RWPE1 (cell line): Measurements from ENCODE around the gene SLC50A1.

Experiments used
- CTCF ChIA-PET: fragments of 350-600 bp; sonication (Branson Sonifier 250); formaldehyde crosslinking; extraction: SDS; loops from one replicate; lab custom pipeline; 2021; lab: Yijun Ruan, JAX
- POLR2A ChIA-PET: fragments of 400-600 bp; formaldehyde crosslinking; extraction: SDS; loops from one replicate; lab custom pipeline; 2020; ENCODE audit warnings: antibody characterized with exemption; ENCODE audit not compliant: low non-redundant PET; lab: Yijun Ruan, JAX
- DNase-seq: peaks from one replicate; pipeline ENCODE4 v3.0.0; 2012; ENCODE audit warnings: low spot score
- H3K27ac ChIP-seq: fragments of 450-650 bp; 2 replicates; pipeline ENCODE4 v1.5.1; 2017
- TF ChIP-seq, protein P1 (sequence below): fragments of 450-650 bp; conservative IDR thresholded peaks from 2 replicates; pipeline ENCODE4 v1.5.1; 2017; ENCODE audit warnings: low read depth, mild to moderate bottlenecking

SLC50A1 gene

DNA sequence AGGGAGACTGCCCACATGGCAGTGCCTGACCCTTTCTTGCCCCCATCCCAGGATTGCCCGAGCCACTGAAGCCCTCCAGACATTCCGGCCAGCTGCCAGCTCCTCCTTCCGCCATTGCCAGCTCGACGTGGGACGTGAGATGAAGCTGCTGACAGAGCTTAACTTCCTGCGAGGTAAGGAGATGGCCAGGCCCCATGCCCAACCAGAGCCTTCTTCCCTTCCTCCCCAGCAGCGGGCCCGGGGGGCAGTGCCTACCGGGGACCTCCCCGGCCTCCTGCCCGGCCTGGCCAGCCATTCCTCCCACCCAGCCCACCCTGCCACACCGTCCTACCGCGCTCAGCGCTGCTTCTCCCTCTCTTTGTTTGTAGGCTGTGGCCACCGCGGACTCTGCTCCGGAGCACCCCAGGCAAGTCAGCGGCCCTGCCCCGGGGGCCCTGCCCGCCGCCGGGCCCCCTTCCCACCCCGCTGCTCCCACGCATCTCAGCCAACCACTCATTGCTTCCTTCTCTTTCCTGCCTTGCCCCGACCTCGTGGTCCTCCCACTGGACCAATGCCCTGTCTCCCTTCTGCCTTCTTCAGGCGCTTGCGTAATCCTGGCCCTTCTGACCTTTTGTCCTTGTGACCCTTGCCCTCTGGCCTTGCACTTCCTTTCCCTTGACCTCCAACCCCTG is 42.9 kb downstream of the SLC50A1 start:
- CTCF ChIA-PET = interaction anchor here (3.1 kb wide), 1 partner anchor 15 kb away, joined by 8 read pairs; no protein-coding TSS in a partner anchor
- no peak for DNase-seq
- POLR2A ChIA-PET = no interaction called here
- peak overlapping the region; percentile 87 for H3K27ac ChIP-seq
- TF ChIP-seq, protein P1, sequence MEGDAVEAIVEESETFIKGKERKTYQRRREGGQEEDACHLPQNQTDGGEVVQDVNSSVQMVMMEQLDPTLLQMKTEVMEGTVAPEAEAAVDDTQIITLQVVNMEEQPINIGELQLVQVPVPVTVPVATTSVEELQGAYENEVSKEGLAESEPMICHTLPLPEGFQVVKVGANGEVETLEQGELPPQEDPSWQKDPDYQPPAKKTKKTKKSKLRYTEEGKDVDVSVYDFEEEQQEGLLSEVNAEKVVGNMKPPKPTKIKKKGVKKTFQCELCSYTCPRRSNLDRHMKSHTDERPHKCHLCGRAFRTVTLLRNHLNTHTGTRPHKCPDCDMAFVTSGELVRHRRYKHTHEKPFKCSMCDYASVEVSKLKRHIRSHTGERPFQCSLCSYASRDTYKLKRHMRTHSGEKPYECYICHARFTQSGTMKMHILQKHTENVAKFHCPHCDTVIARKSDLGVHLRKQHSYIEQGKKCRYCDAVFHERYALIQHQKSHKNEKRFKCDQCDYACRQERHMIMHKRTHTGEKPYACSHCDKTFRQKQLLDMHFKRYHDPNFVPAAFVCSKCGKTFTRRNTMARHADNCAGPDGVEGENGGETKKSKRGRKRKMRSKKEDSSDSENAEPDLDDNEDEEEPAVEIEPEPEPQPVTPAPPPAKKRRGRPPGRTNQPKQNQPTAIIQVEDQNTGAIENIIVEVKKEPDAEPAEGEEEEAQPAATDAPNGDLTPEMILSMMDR = no peak

DNA sequence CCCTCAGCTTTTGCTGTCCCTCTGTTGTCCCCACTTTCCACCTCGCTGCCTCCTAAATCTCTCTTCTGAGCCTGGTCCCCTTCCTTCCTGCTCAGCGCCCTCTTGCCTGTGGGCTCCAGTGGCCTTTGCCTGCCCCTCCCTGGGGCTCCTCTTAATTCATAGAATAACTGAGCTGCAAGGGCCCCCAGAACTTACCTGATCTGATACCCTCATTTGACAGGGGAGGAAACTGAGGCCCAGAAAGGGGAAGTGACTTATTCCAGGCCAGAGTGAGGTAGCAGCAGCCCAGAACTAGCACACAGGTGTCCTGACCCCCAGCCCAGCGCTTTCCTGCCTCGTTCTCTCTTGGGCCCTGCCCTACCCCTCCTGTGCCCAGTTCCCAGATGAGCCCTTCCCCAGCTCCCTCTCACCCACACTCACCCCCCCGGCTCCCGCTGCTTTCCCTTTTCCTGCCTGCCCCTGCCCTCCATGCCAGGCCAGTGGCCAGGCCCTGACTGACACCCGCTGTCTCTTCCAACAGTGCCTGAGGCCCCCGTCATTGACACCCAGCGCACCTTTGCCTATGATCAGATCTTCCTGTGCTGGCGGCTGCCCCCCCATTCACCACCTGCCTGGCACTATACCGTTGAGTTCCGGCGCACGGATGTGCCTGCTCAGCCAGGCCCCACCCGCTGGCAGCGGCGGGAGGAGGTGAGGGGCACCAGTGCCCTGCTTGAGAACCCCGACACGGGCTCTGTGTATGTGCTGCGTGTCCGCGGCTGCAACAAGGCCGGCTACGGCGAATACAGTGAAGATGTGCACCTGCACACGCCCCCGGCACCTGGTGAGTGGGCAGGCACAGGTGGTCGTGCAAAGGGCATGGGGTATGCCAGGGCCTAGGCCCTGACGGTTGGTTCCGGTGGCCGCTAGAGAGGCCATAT is 43.7 kb downstream of the SLC50A1 start:
- H3K27ac ChIP-seq = peak overlapping the region; percentile 87
- TF ChIP-seq, protein P1 = no peak
- POLR2A ChIA-PET = no interaction called here
- CTCF ChIA-PET = interaction anchor here (3.1 kb wide), 1 partner anchor 14 kb away, joined by 8 read pairs; no protein-coding TSS in a partner anchor
- no peak for DNase-seq

- POLR2A ChIA-PET = no interaction called here
- TF ChIP-seq, protein P1 = no peak
- DNase-seq = no peak
Measured at GRCh38 chr1:155181371-155182051, 45.9 kb downstream of the SLC50A1 start.

DNA sequence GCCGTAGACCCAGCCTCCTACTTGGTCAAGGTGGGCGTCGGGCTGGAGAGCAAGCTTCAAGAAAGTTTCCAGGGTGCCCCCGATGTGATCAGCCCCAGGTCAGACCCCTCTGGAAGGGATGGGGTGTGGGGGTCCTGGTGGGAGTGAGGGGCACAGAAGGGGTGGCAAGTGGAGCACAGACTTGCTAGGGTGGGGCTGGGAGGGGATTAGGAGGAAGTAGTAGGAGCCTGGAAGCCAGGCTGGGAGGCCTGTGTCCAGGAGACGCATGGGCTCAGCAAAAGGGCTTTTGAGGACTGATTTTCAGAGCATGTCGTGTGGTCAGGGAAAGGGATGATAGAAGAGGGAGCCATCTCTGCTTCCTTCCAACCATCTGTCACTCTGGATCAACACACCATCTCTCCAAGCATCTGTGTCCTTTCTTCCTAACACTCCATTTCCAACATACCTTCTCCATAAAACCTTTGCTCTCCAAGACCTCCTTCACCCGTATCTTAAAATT is 46.4 kb downstream of the SLC50A1 start:
- ChIA-PET POLR2A (no interaction called here), CTCF (interaction anchor here (0.6 to 0.8 kb wide), 2 partner anchors 9 to 11 kb away, joined by 3 to 4 read pairs; partner anchors contain the start of gene KRTCAP2)
- TF ChIP-seq, protein P1 = no peak
- no peak for DNase-seq
- peak overlapping the region; percentile 8; the same call in 1 of the 2 replicates for H3K27ac ChIP-seq

More at GRCh38 chr1:155181371-155182051, 45.9 kb downstream of the SLC50A1 start:
- peak overlapping the region; percentile 8; the same call in 1 of the 2 replicates for H3K27ac ChIP-seq
- CTCF ChIA-PET = interaction anchor here (0.6 to 0.7 kb wide), 2 partner anchors 9 to 545 kb away, joined by 3 to 4 read pairs; partner anchors contain the start of gene KRTCAP2

DNA sequence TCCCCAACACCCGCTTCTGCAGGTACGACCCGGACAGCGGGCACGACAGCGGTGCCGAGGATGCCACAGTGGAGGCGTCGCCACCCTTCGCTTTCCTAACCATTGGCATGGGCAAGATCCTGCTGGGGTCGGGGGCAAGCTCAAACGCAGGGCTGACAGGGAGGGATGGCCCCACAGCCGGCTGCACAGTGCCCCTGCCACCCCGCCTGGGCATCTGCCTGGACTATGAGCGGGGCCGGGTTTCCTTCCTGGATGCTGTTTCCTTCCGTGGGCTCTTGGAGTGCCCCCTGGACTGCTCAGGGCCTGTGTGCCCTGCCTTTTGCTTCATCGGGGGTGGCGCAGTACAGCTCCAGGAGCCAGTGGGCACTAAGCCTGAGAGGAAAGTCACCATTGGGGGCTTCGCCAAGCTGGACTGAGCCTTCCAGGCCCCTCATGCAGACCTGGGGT is 48.1 kb downstream of the SLC50A1 start:
- H3K27ac ChIP-seq = peak overlapping the region; percentile 64
- TF ChIP-seq, protein P1 = no peak
- ChIA-PET CTCF (interaction anchor here (0.6 to 2.3 kb wide), 2 partner anchors 10 to 96 kb away, joined by 4 to 15 read pairs; no protein-coding TSS in a partner anchor), POLR2A (no interaction called here)
- no peak for DNase-seq
